ENCODE results near the gene C20orf144.

DNA sequence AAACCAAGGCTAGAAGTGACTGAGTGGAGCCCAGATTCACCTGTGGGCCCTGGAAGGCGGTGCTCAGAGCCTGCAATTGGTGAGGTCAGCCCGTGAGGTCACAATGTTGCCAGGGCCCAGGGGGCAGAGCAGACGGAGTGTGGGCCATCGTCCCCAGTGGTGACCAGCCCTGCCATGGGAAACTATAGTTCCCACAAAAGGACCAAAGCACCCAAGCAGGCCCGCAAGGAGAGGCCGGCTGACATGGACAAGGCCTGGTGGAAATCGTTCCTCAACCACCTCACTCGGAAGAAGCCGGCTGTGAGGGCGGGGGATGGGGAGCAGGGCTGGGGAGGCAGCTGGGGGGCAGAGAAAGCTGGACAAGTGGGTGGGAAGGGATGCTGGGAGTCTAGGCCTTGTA is at the start of gene C20orf144:
- TF ChIP-seq, protein P1, sequence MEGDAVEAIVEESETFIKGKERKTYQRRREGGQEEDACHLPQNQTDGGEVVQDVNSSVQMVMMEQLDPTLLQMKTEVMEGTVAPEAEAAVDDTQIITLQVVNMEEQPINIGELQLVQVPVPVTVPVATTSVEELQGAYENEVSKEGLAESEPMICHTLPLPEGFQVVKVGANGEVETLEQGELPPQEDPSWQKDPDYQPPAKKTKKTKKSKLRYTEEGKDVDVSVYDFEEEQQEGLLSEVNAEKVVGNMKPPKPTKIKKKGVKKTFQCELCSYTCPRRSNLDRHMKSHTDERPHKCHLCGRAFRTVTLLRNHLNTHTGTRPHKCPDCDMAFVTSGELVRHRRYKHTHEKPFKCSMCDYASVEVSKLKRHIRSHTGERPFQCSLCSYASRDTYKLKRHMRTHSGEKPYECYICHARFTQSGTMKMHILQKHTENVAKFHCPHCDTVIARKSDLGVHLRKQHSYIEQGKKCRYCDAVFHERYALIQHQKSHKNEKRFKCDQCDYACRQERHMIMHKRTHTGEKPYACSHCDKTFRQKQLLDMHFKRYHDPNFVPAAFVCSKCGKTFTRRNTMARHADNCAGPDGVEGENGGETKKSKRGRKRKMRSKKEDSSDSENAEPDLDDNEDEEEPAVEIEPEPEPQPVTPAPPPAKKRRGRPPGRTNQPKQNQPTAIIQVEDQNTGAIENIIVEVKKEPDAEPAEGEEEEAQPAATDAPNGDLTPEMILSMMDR (IDR thresholded peaks at IDR 0.05): no peak
- TF ChIP-seq POLR2A (IDR thresholded peaks at IDR 0.05) (no peak), EP300 (IDR thresholded peaks at IDR 0.05; ENCODE audit: low read depth) (no peak), POLR2AphosphoS5 (IDR thresholded peaks at IDR 0.05) (no peak)

Data from transverse colon (tissue), 4 donors.